Measurements from ENCODE around the gene SLC6A4.

The SLC6A4 gene

DNA sequence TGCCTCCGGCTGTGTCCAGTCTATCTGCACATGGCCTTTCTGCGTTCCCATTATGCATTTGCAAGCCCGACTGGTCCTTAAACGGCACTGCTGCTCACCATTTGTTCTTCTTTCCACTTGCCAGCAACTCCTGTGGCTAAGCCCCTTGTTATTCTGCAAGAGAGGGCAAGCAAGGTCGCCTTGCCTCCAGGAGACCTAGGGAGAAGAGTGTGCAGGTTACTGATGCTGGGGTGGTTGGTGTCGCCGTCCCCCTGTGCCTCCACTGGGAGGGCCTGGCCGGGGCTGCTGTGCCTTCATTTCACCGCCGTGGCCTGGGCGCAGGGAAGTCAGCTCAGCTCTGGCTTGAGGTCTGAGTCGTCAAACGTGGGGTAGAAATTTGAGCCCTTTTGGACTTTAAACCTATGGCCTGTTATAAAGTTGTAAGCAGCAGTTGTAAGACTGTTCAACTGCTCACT is 12.7 kb downstream of the SLC6A4 start:
- 71 to 72% methylated on average over 13 of the region's 13 CpGs for WGBS, 2 experiments
- H3K27me3 ChIP-seq (ENCODE audit: control insufficient read depth, insufficient read depth, low read length, poor library complexity, severe bottlenecking) = no peaks in the 10 kb centered on the region
- H3K27ac ChIP-seq (ENCODE audit: insufficient read depth, low read depth, low read length, poor library complexity, severe bottlenecking) = no peak overlapping the region
- H3K36me3 ChIP-seq (ENCODE audit: control insufficient read depth, insufficient read depth, low read length) = no peaks in the 10 kb centered on the region
- peaks cover 5% of the 10 kb centered on the region for H3K4me1 ChIP-seq (ENCODE audit: control insufficient read depth, insufficient read depth, low read length)
- H3K4me3 ChIP-seq (ENCODE audit: insufficient read depth, low read depth, low read length) = no peak overlapping the region
- H3K9me3 ChIP-seq (ENCODE audit: control insufficient read depth, low read length) = no peaks in the 10 kb centered on the region

DNA sequence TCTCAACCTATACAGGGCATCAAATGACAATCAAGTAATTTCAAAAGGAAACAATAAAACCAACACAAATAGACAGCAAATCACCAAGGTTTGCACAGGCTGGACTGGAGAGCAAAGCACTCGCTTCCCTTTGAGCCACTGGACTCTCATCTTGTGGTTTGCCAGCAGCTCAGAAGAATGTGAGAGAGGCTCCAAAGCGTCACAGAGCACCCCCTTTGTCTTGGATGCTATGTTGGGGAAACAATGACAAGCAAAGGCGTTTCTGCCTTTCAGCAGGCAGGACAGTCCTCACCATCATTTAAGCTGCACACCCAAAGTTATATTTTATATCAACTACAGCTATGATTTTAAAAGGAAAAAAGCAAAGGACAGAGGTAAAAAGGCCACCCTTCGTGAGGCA is 13.2 kb downstream of the SLC6A4 start:
- no peaks in the 10 kb centered on the region for H3K27me3 ChIP-seq (ENCODE audit: control insufficient read depth, insufficient read depth, low read length, poor library complexity, severe bottlenecking)
- no peak overlapping the region for H3K27ac ChIP-seq (ENCODE audit: insufficient read depth, low read depth, low read length, poor library complexity, severe bottlenecking)
- H3K4me1 ChIP-seq (ENCODE audit: control insufficient read depth, insufficient read depth, low read length) = peaks cover 5% of the 10 kb centered on the region
- H3K36me3 ChIP-seq (ENCODE audit: control insufficient read depth, insufficient read depth, low read length) = no peaks in the 10 kb centered on the region
- no peaks in the 10 kb centered on the region for H3K9me3 ChIP-seq (ENCODE audit: control insufficient read depth, low read length)
- no peak overlapping the region for H3K4me3 ChIP-seq (ENCODE audit: insufficient read depth, low read depth, low read length)
- 78 to 84% methylated on average over 4 of the region's 4 CpGs for WGBS, 2 experiments

DNA sequence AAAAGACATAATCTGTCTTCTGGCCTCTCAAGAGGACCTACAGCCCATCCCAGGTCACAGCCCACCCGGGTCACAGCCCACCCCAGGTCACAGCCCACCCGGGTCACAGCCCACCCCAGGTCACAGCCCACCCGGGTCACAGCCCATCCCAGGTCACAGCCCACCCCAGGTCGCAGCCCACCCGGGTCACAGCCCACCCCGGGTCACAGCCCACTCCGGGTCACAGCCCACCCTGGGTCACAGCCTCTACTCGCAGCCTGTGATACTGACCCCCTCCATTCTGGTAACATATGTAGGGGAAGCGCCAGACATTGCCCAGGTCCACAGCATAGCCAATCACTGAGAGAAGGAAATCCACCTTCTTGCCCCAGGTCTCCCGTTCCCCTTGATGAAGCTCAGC is 14.2 kb downstream of the SLC6A4 start:
- WGBS, 2 experiments = 92 to 93% methylated on average over 9 to 10 of the region's 10 CpGs
- H3K4me1 ChIP-seq (ENCODE audit: control insufficient read depth, insufficient read depth, low read length) = peaks cover 5% of the 10 kb centered on the region

DNA sequence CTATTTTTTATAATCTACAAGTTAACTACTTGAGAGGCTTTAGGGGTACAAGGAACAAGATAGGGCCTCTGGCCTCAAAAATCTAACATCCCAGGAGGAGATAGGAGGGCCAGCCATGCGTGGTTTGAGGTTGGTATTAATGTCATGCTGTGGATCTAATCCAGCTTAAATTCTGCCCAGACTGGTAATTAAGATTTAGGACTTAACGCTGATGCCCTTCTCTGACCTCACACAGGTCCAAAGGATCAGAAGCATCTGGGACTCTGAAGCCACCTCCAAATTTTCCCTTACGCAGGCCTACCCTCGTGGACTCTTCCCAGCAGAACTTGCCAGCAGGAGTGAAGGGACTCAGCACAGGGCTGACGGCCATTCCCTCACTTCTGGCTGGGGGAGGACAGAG is 15.1 kb downstream of the SLC6A4 start:
- 87 to 89% methylated on average over 5 of the region's 5 CpGs for WGBS, 2 experiments
- H3K27me3 ChIP-seq (ENCODE audit: control insufficient read depth, insufficient read depth, low read length, poor library complexity, severe bottlenecking) = no peaks in the 10 kb centered on the region
- no peaks in the 10 kb centered on the region for H3K36me3 ChIP-seq (ENCODE audit: control insufficient read depth, insufficient read depth, low read length)
- H3K4me3 ChIP-seq (ENCODE audit: insufficient read depth, low read depth, low read length) = no peak overlapping the region
- H3K9me3 ChIP-seq (ENCODE audit: control insufficient read depth, low read length) = no peaks in the 10 kb centered on the region
- peaks cover 5% of the 10 kb centered on the region for H3K4me1 ChIP-seq (ENCODE audit: control insufficient read depth, insufficient read depth, low read length)
- no peak overlapping the region for H3K27ac ChIP-seq (ENCODE audit: insufficient read depth, low read depth, low read length, poor library complexity, severe bottlenecking)

More for the DNA sequence above, 14.2 kb downstream of the SLC6A4 start:
- Histone ChIP-seq H3K9me3 (ENCODE audit: control insufficient read depth, low read length) (no peaks in the 10 kb centered on the region), H3K36me3 (ENCODE audit: control insufficient read depth, insufficient read depth, low read length) (no peaks in the 10 kb centered on the region), H3K27me3 (ENCODE audit: control insufficient read depth, insufficient read depth, low read length, poor library complexity, severe bottlenecking) (no peaks in the 10 kb centered on the region), H3K27ac (ENCODE audit: insufficient read depth, low read depth, low read length, poor library complexity, severe bottlenecking) (no peak overlapping the region), H3K4me3 (ENCODE audit: insufficient read depth, low read depth, low read length) (no peak overlapping the region)

DNA sequence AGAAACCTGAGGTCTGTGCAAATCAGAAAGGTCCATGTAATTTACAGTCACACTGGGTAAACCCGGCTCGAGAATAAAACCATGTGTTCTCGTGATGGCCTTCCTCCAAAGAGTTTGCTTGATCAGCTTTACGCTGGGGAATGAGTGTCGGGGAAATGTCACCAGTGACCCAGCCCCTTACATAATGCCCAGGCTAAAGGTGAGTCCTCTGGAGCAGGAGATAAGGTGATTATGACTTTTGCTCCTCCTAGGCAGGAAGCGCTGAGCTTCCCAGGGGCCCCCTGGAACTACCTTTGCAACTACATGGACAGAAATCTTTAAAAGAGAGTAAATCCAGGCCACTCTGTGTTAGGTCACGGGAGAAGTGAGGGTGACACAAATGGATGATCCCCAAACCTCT is 15.7 kb downstream of the SLC6A4 start:
- Histone ChIP-seq H3K27ac (ENCODE audit: insufficient read depth, low read depth, low read length, poor library complexity, severe bottlenecking) (no peak overlapping the region), H3K9me3 (ENCODE audit: control insufficient read depth, low read length) (no peaks in the 10 kb centered on the region), H3K4me1 (ENCODE audit: control insufficient read depth, insufficient read depth, low read length) (peaks cover 5% of the 10 kb centered on the region), H3K4me3 (ENCODE audit: insufficient read depth, low read depth, low read length) (no peak overlapping the region), H3K36me3 (ENCODE audit: control insufficient read depth, insufficient read depth, low read length) (no peaks in the 10 kb centered on the region), H3K27me3 (ENCODE audit: control insufficient read depth, insufficient read depth, low read length, poor library complexity, severe bottlenecking) (no peaks in the 10 kb centered on the region)
- 80 to 81% methylated on average over 7 of the region's 7 CpGs for WGBS, 2 experiments

DNA sequence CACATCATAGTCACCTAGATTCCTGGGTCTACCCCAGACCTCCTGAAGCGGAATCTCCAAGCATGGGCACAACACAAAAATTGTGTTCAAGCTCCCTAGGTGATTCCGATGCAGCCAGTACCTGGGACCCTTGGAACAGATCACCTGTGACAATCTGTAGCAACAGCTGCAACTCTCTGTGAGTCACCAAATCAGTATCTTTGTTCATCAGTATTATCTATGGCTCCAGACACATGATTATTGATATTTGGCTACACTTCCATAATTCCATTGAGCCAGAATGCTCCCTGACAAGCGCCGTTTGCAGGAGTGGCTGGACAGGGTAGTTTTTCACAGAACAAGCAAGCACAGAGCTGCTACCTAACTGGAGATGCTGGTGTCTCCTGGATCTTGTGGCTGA is 16.2 kb downstream of the SLC6A4 start:
- H3K4me3 ChIP-seq (ENCODE audit: insufficient read depth, low read depth, low read length) = no peak overlapping the region
- WGBS, 2 experiments = 97 to 98% methylated on average over 4 of the region's 4 CpGs
- peaks cover 5% of the 10 kb centered on the region for H3K4me1 ChIP-seq (ENCODE audit: control insufficient read depth, insufficient read depth, low read length)
- H3K36me3 ChIP-seq (ENCODE audit: control insufficient read depth, insufficient read depth, low read length) = no peaks in the 10 kb centered on the region
- no peaks in the 10 kb centered on the region for H3K27me3 ChIP-seq (ENCODE audit: control insufficient read depth, insufficient read depth, low read length, poor library complexity, severe bottlenecking)
- H3K27ac ChIP-seq (ENCODE audit: insufficient read depth, low read depth, low read length, poor library complexity, severe bottlenecking) = no peak overlapping the region
- no peaks in the 10 kb centered on the region for H3K9me3 ChIP-seq (ENCODE audit: control insufficient read depth, low read length)

DNA sequence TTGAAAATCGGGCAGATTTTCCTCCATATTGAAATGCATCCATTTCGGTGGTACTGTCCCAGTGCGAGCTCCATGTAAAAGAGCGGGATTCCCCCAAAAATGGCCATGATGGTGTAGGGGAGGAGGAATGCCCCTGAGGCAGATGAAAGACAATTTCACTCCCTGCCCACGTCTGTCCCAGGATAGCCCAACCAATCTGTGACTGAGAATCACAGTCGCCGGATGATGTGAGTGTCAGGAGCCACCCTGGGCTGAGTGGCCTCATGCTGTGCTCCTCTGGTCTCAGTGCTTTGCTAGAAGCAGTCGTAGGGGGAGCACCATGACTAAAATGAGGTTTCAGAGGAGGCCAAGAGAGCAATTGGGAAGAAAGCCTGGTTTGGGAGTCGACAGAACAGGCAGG is 16.7 kb downstream of the SLC6A4 start:
- Histone ChIP-seq H3K27me3 (ENCODE audit: control insufficient read depth, insufficient read depth, low read length, poor library complexity, severe bottlenecking) (no peaks in the 10 kb centered on the region), H3K4me3 (ENCODE audit: insufficient read depth, low read depth, low read length) (no peak overlapping the region), H3K9me3 (ENCODE audit: control insufficient read depth, low read length) (no peaks in the 10 kb centered on the region), H3K27ac (ENCODE audit: insufficient read depth, low read depth, low read length, poor library complexity, severe bottlenecking) (no peak overlapping the region), H3K36me3 (ENCODE audit: control insufficient read depth, insufficient read depth, low read length) (no peaks in the 10 kb centered on the region), H3K4me1 (ENCODE audit: control insufficient read depth, insufficient read depth, low read length) (peaks cover 5% of the 10 kb centered on the region)
- 79 to 80% methylated on average over 9 of the region's 9 CpGs for WGBS, 2 experiments

DNA sequence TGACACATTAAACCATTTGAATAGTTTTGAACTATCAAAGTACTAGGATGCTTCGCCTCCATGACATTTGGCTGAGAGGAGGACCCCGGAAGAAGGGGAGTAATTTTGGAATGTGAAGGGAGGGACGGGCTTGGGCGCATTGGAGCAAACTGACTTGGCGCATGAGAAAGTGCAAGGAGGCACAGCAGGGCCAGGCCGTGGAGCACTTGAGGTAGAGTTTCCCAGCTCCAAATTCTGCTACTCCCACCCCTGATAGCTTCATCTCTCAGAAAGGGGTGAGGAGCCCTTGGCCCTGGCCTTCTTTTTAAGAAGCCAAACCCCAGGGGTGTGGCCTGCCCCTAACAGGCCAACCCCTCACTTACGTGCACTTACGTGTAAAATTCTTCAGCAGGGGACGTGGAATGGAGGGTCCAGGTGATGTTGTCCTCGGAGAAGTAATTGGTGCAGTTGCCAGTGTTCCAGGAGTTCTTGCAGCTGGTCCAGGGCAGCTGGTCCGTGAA is 17.7 kb downstream of the SLC6A4 start:
- 95 to 96% methylated on average over 11 of the region's 11 CpGs for WGBS, 2 experiments
- H3K27me3 ChIP-seq (ENCODE audit: control insufficient read depth, insufficient read depth, low read length, poor library complexity, severe bottlenecking) = no peaks in the 10 kb centered on the region

DNA sequence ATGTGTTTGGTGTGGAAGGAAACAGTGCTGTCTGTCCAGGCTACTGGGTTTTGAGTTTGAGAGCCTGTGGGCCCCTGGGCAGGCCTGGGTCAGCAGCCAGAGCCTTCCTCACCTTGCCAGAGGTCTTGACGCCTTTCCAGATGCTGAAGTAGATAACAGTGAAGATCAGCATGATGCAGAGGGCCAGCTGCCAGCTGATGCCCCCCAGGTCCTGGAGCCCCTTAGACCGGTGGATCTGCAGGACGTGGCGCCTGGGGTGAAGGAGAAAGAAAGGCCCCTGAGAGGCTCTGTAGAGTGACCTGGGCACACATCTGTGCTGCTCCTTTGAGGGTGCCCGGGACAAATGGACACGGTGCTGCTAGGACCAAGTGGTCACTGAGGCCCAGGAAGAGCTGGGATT is 18.4 kb downstream of the SLC6A4 start:
- Histone ChIP-seq H3K27ac (ENCODE audit: insufficient read depth, low read depth, low read length, poor library complexity, severe bottlenecking) (no peak overlapping the region), H3K4me3 (ENCODE audit: insufficient read depth, low read depth, low read length) (no peak overlapping the region), H3K36me3 (ENCODE audit: control insufficient read depth, insufficient read depth, low read length) (no peaks in the 10 kb centered on the region), H3K4me1 (ENCODE audit: control insufficient read depth, insufficient read depth, low read length) (no peaks in the 10 kb centered on the region), H3K27me3 (ENCODE audit: control insufficient read depth, insufficient read depth, low read length, poor library complexity, severe bottlenecking) (no peaks in the 10 kb centered on the region), H3K9me3 (ENCODE audit: control insufficient read depth, low read length) (no peaks in the 10 kb centered on the region)
- 95 to 97% methylated on average over 6 of the region's 6 CpGs for WGBS, 2 experiments

More for the DNA sequence above, 17.7 kb downstream of the SLC6A4 start:
- no peaks in the 10 kb centered on the region for H3K9me3 ChIP-seq (ENCODE audit: control insufficient read depth, low read length)
- H3K4me3 ChIP-seq (ENCODE audit: insufficient read depth, low read depth, low read length) = no peak overlapping the region
- H3K36me3 ChIP-seq (ENCODE audit: control insufficient read depth, insufficient read depth, low read length) = no peaks in the 10 kb centered on the region
- H3K27ac ChIP-seq (ENCODE audit: insufficient read depth, low read depth, low read length, poor library complexity, severe bottlenecking) = no peak overlapping the region
- peaks cover 5% of the 10 kb centered on the region for H3K4me1 ChIP-seq (ENCODE audit: control insufficient read depth, insufficient read depth, low read length)

DNA sequence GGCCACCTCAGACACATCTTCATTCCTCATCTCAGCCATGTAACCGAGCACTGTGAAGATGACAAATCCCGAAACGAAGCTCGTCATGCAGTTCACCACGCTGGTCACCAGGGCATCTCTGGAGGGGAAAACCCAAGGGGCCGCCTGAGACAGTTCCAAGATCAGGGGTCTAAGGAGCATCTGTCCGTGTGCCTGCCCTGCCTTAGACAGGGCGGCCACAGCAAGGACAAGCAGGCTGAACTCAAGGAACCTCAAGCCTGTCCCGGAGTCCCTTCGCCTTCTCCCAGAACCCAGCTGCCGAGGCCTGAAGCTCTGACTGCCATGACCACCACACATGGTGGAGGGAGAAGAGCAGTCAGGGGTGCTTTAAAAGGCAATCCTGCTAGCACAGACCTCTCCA is 22.7 kb downstream of the SLC6A4 start:
- no peak overlapping the region for H3K4me3 ChIP-seq (ENCODE audit: insufficient read depth, low read depth, low read length)
- no peak overlapping the region for H3K27ac ChIP-seq (ENCODE audit: insufficient read depth, low read depth, low read length, poor library complexity, severe bottlenecking)
- no peaks in the 10 kb centered on the region for H3K4me1 ChIP-seq (ENCODE audit: control insufficient read depth, insufficient read depth, low read length)
- 89 to 91% methylated on average over 11 of the region's 11 CpGs for WGBS, 2 experiments
- H3K9me3 ChIP-seq (ENCODE audit: control insufficient read depth, low read length) = no peaks in the 10 kb centered on the region
- H3K27me3 ChIP-seq (ENCODE audit: control insufficient read depth, insufficient read depth, low read length, poor library complexity, severe bottlenecking) = no peaks in the 10 kb centered on the region
- H3K36me3 ChIP-seq (ENCODE audit: control insufficient read depth, insufficient read depth, low read length) = no peaks in the 10 kb centered on the region

DNA sequence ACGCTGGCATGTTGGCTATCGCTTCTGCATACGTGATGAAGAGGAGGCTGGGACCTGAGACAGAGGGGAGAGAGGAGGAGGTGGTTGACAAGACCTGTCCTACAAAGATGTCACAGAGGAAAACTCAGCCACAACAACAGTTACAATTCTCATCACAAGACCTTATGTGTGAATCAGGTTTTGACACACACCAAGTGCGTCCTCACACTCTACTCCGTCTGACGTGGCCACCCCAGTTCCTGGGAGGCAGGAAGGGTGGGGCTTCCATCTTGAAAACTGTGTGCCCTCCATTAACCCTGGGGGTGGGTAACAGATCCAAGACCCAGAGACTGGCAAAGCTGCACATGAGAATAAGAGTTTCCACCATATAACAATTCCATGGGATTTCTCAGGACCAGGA is 24.1 kb downstream of the SLC6A4 start:
- H3K9me3 ChIP-seq (ENCODE audit: control insufficient read depth, low read length) = no peaks in the 10 kb centered on the region
- no peaks in the 10 kb centered on the region for H3K36me3 ChIP-seq (ENCODE audit: control insufficient read depth, insufficient read depth, low read length)
- H3K27me3 ChIP-seq (ENCODE audit: control insufficient read depth, insufficient read depth, low read length, poor library complexity, severe bottlenecking) = no peaks in the 10 kb centered on the region
- H3K4me1 ChIP-seq (ENCODE audit: control insufficient read depth, insufficient read depth, low read length) = no peaks in the 10 kb centered on the region
- H3K27ac ChIP-seq (ENCODE audit: insufficient read depth, low read depth, low read length, poor library complexity, severe bottlenecking) = no peak overlapping the region
- no peak overlapping the region for H3K4me3 ChIP-seq (ENCODE audit: insufficient read depth, low read depth, low read length)
- 86 to 96% methylated on average over 6 of the region's 6 CpGs for WGBS, 2 experiments

All from ectodermal cell (in vitro differentiated cells).